CD4-positive, alpha-beta T cell treated with Interleukin-10 for 1 hour (primary cell): Measurements from ENCODE around the gene TXLNG.

Source experiments
- DNase-seq: peaks from one replicate; pipeline ENCODE4 v3.0.0-alpha.2; 2020

Gene TXLNG

GRCh38 chrX:16785247-16786138 is 773 bp upstream of the TXLNG start:
- peak; percentile 2 for DNase-seq

GRCh38 chrX:16786791-16787735 is 797 bp downstream of the TXLNG start:
- peak; percentile 45 for DNase-seq

GRCh38 chrX:16788477-16788876 is 2.2 kb downstream of the TXLNG start:
- no peak for DNase-seq

GRCh38 chrX:16796298-16796697 is 10.0 kb downstream of the TXLNG start:
- DNase-seq: no peak

- no peak for DNase-seq
Measured at GRCh38 chrX:16797358-16797757, 11.1 kb downstream of the TXLNG start.

- DNase-seq: no peak
Measured at GRCh38 chrX:16797841-16798240, 11.6 kb downstream of the TXLNG start.

GRCh38 chrX:16804923-16805464 is 18.7 kb downstream of the TXLNG start:
- DNase-seq: no peak

- DNase-seq: no peak
Measured at GRCh38 chrX:16807548-16807947, 21.3 kb downstream of the TXLNG start.

- DNase-seq: no peak
Measured at GRCh38 chrX:16807976-16808542, 21.8 kb downstream of the TXLNG start.

- no peak for DNase-seq
Measured at GRCh38 chrX:16814597-16814996, 28.3 kb downstream of the TXLNG start.

GRCh38 chrX:16819634-16820033 is 33.4 kb downstream of the TXLNG start:
- DNase-seq: no peak

GRCh38 chrX:16822723-16823122 is 36.5 kb downstream of the TXLNG start:
- DNase-seq: no peak

- DNase-seq: no peak
Measured at GRCh38 chrX:16825264-16826035, 39.2 kb downstream of the TXLNG start.

GRCh38 chrX:16826207-16826606 is 39.9 kb downstream of the TXLNG start:
- DNase-seq: peak; percentile 36

GRCh38 chrX:16827225-16827624 is 41.0 kb downstream of the TXLNG start:
- no peak for DNase-seq

- DNase-seq: no peak
Measured at GRCh38 chrX:16828124-16828908, 42.0 kb downstream of the TXLNG start.

- no peak for DNase-seq
Measured at GRCh38 chrX:16832301-16832700, 46.0 kb downstream of the TXLNG start.

- no peak for DNase-seq
Measured at GRCh38 chrX:16834806-16835205, 48.5 kb downstream of the TXLNG start.

GRCh38 chrX:16836371-16836770 is 50.1 kb downstream of the TXLNG start:
- DNase-seq: peak; percentile 3

GRCh38 chrX:16838202-16839066 is 52.2 kb downstream of the TXLNG start:
- DNase-seq: no peak
